ENCODE data around the gene ZNF260.

ZNF260 gene

DNA sequence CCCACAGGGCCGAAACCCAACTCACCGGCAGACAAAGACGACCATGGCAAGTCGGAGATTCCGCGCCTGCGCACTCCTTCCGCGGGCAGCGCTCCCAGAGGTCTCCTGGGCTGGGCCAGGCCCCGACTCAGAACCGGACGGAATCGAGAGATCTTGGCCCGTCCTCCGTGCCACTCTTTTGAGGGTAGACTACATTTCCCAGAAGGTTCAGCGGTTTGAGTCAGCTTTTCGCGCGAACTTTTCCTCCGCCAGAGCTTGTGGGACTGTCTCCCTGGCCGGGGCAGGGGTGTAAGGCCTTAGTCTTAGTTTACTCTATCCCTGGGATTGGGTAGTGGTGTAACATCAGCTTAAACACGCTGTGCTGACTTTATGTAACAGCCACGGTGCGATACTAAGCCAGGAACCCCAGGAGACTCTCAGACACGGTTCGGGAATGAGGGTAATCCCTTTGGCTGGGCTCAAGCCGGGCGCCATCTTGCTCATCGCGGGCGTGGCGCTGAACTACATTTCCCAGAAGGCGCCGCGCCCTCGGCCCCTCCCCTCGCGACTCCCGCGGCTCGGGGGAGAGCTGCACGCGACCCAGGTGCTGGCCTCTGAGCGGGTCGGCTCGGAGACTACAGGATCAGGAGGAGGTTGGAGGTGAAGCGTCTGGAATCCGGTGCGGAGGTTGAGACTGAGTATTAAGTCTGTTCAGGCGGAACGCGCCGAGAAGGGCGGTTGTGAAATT lies at the start of gene ZNF260:
TSS of gene ZNF260 (minus strand) at position 78 of the 727 bp plus-strand sequence. CDS start 13,033 bp downstream, outside the sequence.
- DNase-seq (ENCODE audit: low spot score): peak; percentile 97
- H3K4me3 ChIP-seq: peak within 1 kb of the TSS; percentile 94
- TF ChIP-seq, protein P1, sequence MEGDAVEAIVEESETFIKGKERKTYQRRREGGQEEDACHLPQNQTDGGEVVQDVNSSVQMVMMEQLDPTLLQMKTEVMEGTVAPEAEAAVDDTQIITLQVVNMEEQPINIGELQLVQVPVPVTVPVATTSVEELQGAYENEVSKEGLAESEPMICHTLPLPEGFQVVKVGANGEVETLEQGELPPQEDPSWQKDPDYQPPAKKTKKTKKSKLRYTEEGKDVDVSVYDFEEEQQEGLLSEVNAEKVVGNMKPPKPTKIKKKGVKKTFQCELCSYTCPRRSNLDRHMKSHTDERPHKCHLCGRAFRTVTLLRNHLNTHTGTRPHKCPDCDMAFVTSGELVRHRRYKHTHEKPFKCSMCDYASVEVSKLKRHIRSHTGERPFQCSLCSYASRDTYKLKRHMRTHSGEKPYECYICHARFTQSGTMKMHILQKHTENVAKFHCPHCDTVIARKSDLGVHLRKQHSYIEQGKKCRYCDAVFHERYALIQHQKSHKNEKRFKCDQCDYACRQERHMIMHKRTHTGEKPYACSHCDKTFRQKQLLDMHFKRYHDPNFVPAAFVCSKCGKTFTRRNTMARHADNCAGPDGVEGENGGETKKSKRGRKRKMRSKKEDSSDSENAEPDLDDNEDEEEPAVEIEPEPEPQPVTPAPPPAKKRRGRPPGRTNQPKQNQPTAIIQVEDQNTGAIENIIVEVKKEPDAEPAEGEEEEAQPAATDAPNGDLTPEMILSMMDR (IDR thresholded peaks at IDR 0.05): no peak
- H3K27ac ChIP-seq: peak within 1 kb of the TSS; percentile 85 to 98

DNA sequence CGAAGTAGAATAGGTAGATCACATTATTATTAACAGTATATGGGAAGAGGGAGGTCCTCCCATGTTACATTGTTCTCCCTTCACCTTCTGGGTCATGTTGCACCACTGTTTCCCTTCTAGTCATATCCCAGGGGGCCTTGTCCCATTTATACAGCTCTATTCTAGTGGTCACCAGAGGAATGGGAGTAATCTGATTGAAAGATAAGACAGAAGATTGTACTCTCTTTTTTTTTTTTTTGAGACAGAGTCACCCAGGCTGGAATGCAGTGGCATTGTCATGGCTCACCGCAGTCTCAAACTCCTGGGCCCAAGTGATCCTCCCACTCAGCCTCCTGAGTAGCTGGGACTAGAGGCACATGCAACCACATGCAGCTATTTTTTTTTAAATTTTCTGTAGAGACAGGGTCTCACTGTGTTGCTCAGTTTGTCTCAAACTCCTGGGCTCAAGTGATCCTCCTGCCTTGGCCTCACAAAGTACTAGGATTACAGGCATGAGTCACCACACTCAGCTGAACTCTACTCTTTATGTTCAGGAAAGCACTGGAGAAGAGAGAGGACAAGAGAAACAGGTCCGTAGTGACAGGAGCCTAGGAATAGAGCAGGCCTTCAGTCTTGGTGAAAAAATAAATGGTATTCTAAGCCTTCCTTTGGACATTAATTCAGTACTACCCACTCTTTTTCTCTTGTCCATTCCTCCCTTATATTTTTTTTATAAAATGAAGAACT lies 49.4 kb upstream of the ZNF260 start:
- DNase-seq (ENCODE audit: low spot score): no peak
- Histone ChIP-seq H3K27ac (no peak overlapping the region), H3K4me3 (no peak overlapping the region)
- TF ChIP-seq, protein P1 (IDR thresholded peaks at IDR 0.05): no peak

DNA sequence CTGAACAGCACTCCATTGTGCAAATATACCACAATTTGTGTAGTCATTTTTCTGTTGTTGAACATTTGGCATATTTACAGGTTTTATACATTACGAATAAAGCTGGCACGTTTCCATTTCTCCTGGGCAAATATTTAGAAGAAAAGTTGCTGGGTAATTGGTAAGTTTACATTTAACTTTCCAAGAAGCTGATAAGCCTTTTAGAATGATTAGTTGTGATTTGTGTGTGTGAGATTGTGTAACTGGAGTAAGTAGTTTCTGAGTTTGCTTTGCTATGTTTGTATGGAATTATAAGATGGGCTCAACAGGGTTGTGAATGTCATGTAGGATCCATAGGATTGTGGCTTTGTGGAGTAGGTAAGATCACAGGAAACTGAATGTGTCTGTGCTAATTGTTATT lies 46.7 kb upstream of the ZNF260 start:
- TF ChIP-seq, protein P1 (IDR thresholded peaks at IDR 0.05): no peak

DNA sequence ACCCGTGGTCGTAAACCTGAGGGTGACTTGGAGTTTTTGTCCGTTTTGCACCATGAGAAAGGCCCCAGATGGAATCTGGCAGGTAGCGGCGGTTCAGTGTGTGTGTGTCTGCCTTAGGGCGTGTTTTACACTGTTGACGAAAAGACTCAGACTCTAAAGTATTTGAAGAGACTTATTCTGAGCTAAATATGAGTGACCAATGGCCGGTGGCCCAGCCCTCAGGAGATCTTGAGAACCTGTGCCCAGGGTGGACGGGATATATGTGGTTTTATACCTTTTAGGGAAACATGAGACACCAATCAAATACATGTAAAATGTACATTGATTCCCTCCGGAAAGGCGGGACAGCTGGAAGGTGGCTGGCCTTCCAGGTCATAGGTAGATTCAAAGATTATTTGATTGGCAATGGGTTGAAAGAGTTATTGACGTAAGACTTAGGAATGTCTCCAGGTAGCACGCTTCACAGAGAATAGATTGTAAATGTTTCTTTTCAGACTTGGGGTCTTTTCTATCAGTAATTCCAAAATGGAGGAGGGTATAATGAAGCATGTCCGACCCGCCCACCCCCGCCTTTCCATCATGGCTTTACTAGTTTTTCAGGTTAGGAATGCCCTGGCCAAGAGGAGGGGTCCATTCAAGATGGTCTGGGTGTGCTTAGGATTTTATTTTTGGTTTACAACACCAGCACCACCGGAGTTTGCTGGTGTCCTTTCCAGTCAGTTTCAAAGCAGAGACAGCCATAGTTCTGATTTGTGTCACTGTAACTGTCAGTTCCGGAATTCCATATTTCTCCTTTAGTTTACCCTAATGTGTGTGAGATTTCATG lies 46.0 kb upstream of the ZNF260 start:
- DNase-seq (ENCODE audit: low spot score): no peak
- TF ChIP-seq, protein P1 (IDR thresholded peaks at IDR 0.05): no peak
- peak overlapping the region; percentile 69 to 92 for H3K27ac ChIP-seq
- peak overlapping the region; percentile 82 for H3K4me3 ChIP-seq

More for the DNA sequence above, 46.7 kb upstream of the ZNF260 start:
- DNase-seq (ENCODE audit: low spot score): no peak
- H3K27ac ChIP-seq: no peak overlapping the region
- H3K4me3 ChIP-seq: peak overlapping the region; percentile 82

DNA sequence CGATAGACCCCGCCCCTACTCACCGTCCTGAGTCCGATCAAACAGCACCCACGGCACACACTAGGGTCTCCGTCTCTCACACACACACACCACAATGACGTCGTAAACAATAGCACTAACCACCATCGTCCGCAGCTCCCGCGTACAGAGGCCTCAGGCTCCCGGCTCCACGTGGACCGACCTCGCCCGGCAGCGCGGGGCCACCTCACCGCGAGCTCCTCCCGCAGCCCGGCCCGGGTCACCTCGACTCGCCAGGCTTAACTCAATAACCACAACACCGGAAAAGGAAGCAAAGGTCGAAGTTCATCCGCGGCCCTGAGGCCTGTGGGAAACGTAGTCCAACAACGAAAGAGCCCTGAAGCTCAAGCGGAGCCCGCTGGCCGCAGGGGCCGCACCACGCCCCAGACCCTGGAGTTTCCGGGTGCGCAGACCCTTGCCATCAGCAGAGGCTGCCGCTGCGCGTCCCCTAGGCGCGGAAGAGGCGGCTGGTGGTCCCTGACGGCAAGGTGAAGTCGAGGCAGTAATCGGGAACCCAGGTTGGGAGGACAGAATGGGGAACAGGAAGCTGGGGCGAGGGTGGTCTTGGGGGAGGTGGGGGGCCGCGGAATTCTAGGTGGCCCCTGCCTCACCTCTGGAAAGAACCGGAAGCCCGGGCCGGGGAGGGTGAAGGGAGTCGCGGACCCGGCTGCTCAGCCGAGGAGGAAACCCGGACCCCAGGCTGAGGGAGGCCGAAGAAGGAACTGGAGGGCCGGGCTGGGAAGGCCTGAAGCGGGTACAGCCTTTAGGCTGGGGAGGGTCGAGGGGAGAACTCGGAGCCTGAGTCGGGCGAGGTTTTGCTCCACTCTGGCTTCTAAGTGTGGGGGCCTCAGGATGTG lies 45.2 kb upstream of the ZNF260 start, which contains the start of gene ZNF529:
TSS of gene ZNF529 (minus strand) at position 273 of the 875 bp plus-strand sequence. CDS start 946 bp downstream, outside the sequence.
- Histone ChIP-seq H3K27ac (peak within 1 kb of the TSS; percentile 69 to 92), H3K4me3 (peak within 1 kb of the TSS; percentile 82)
- TF ChIP-seq, protein P1 (IDR thresholded peaks at IDR 0.05): no peak
- peak; percentile 92 for DNase-seq (ENCODE audit: low spot score)

DNA sequence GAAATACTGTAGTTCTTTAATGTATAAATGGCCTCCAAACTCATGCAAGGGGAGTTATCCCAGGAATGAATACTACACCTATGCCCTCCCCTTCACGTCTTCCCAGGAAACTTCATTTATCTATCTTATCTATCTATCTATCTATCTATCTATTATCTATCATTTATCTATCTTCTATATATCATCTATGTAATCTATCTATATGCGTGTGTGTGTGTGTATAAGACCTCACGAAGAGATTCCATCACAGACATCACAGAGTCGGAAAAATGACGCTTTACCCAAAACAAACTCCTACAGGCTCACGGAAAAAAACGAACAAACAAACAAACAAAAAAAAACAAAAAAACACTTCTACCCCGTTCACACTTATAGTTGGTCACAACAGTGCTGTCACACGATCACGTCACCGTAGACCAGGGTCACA lies 44.5 kb upstream of the ZNF260 start:
- TF ChIP-seq, protein P1 (IDR thresholded peaks at IDR 0.05): no peak
- Histone ChIP-seq H3K27ac (peak overlapping the region; percentile 69 to 92), H3K4me3 (peak overlapping the region; percentile 82)
- DNase-seq (ENCODE audit: low spot score): no peak

Measured in coronary artery (tissue), 2 donors.